ENCODE results near the gene GNB5.
A peak's percentile ranks its signal among the peaks of the same experiment; 100 is the strongest.

The GNB5 gene

DNA sequence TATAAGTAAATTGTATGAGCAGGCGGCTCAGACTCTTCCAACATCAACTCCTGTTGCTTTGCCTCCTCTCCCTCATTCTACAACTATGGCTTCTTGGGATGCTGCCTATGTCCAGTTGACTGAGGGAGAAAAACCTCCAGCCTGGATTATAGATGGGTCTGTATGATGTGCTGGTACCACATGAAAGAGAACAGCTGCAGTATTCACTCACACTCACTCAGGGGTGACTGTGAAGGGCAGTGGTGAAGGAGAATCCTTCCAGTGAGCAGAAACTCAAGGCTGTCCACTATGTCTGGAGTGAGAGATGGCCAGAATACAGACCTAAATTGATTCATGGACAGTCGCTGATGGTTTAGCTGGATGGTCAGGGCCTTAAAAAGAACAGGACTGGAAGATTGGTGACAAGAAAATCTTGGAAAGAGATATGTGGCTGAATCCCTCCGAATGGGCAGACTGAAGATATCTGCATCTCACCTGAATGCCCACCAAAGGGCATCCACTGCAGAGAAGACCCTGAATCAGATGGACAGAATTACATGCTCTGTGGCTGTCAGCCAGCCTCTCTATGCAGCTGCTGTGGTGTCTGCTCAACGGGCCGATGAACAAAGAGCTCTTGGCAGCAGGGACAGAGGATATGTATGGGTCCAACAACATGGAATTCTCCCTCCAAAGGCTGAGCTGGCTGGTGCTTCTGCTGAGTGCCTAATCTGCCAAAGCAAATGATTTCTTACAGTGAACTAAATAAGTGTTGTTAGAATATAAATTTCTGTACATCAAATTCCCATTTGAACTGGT lies 76.7 kb downstream of the GNB5 start:
- TF ChIP-seq, protein P1, sequence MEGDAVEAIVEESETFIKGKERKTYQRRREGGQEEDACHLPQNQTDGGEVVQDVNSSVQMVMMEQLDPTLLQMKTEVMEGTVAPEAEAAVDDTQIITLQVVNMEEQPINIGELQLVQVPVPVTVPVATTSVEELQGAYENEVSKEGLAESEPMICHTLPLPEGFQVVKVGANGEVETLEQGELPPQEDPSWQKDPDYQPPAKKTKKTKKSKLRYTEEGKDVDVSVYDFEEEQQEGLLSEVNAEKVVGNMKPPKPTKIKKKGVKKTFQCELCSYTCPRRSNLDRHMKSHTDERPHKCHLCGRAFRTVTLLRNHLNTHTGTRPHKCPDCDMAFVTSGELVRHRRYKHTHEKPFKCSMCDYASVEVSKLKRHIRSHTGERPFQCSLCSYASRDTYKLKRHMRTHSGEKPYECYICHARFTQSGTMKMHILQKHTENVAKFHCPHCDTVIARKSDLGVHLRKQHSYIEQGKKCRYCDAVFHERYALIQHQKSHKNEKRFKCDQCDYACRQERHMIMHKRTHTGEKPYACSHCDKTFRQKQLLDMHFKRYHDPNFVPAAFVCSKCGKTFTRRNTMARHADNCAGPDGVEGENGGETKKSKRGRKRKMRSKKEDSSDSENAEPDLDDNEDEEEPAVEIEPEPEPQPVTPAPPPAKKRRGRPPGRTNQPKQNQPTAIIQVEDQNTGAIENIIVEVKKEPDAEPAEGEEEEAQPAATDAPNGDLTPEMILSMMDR (IDR thresholded peaks at IDR 0.05; ENCODE audit: low read depth, low read length, missing control alignments): no peak
- no peak overlapping the region for H3K4me3 ChIP-seq (ENCODE audit: low read depth, low read length)
- no peak for DNase-seq (ENCODE audit: low read depth)

DNA sequence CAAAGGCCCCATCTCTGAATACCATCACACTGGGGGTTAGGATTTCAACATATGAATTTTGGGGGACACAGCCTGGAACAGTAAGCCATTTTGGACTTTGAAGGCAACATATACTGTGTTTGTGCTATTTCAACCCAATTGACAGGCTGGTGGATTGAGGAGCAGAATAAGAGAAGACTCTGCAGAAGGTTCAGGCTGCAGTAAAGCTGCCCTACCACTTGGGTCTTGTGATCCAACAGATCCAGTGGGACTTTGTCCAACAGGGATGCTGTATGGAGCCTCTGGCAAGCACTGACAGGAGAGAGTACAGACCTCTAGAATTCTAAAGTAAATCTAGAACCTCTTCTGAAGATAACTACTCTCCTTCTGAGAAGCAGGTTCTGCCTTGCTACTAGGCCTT lies 77.5 kb downstream of the GNB5 start:
- DNase-seq (ENCODE audit: low read depth): no peak
- H3K4me3 ChIP-seq (ENCODE audit: low read depth, low read length): no peak overlapping the region
- TF ChIP-seq, protein P1 (IDR thresholded peaks at IDR 0.05; ENCODE audit: low read depth, low read length, missing control alignments): peak; percentile 20

DNA sequence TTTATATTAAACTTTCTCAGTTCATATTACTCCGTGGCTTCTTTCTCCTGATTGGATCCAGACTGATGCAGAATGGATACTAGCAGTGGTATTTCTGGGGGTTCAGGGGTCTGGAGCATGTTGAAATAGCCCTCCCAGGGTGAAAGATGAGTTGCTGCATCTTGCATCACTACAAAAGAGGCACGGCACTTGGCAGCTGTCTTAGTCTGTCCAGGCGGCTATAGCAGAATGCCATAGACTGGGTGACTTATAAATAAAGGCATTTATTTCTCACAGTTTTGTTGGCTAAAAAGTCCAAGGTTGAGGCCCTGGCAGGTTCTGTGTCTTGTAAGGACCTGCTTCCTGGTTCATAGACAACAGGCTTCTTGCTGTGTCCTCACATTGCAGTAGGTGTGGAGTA lies 78.0 kb downstream of the GNB5 start:
- TF ChIP-seq, protein P1 (IDR thresholded peaks at IDR 0.05; ENCODE audit: low read depth, low read length, missing control alignments): no peak
- no peak for DNase-seq (ENCODE audit: low read depth)
- H3K4me3 ChIP-seq (ENCODE audit: low read depth, low read length): no peak overlapping the region

DNA sequence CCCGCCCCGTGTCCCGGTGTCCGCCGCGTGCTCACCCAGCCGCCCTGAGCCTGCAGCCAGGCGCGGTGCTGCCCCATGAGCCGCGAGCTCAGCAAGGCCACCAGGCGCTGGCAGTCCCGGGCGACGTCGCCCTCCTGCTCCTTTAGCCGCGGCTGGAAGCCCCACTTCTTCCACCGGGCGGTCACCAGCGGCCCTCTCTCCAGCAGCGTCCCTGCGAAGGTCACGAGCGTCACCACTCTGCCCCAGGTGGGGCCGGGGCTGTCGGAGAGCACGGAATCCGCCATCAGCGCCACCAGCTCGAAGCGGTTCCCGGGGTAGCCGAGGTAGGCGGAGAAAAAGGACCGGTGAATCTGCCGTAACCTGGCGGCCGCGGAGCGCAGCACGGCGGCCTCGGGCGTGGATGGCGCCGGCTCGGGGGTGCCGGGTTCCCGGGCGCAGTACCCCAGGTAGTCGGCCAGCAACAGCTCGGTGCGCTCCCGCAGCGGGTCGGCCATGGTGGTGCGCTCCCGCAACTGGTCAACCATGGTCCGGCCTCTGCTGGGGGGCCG lies 78.9 kb downstream of the GNB5 start:
- DNase-seq (ENCODE audit: low read depth): no peak
- H3K4me3 ChIP-seq (ENCODE audit: low read depth, low read length): peak overlapping the region; percentile 43
- TF ChIP-seq, protein P1 (IDR thresholded peaks at IDR 0.05; ENCODE audit: low read depth, low read length, missing control alignments): peak; percentile 9

DNA sequence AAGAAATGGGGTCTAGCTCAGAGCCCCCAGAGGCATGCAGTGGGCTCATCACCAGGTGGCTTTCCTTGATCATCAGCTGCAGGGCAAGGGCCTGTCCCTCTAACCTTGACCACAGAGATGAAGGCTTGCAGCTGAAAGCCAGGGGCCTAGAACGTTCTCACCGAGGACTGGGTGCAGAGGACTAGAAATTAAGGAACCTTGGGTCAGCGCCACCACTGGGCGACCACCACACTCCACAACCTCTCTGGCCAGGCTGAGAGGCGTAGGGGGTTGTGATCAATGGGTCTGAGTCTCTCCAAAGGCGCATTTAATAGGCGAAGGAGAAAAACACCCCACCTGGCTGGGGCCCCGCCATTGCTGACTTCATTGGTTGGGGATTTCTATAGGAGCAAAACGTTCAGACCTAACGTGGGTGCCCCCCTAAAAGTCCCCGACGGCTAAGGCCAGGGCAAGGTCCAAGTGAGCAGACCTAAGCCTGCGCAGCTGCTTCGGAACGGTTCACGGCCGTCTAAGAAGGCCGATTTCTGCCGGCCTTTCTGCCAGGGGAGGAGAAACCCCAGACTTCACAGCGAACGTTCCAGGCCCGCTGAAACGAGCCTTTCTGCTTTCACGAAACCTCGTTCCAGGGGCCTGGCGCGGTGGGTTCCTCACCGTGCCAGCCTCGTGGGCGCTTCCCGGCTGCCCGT lies 79.5 kb downstream of the GNB5 start:
- peak overlapping the region; percentile 43; the same call in 1 of the 2 replicates for H3K4me3 ChIP-seq (ENCODE audit: low read depth, low read length)
- no peak for DNase-seq (ENCODE audit: low read depth)
- TF ChIP-seq, protein P1 (IDR thresholded peaks at IDR 0.05; ENCODE audit: low read depth, low read length, missing control alignments): no peak

DNA sequence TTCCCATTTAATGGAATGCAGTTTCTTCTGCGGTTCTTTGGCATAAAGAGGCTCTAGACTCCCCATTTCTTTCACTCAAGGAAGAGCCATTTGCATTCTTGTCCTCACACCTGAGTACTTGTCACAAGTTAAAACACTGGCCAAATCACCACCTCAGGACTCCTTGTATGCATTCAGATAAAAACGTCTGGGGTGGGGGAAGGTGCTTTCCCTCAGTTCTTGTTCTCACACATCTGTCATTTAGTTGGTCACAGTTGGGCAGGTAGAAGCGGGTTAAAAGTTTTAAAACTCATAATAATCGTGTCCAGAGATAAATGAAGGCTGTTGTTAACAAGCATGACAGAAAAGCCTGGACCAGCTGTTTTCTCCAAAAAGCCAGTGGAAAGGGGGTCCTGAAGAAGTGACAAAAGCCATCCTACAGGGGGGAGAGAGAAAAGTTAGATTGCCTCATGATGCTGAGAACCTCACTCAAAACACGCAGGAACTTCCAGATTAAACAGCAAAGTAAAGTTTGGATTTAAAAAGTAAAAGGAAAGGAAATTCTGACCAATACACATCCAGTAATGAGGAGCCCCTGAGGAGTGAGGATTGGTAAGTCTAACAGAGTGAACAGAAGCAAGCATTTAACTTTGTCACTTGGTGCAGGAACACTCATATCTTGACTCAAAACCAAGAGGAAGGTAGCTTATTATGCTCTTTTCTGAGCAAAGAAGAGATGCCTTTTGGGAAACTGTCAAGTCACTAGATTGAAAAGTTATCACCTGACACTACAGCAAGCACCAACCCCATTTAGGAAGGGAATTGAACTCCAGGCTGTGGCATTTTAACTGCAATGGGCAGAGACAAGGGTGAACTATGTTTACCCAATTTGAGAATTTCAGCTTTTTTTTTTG lies 81.4 kb downstream of the GNB5 start:
- DNase-seq (ENCODE audit: low read depth): peak; percentile 52
- TF ChIP-seq, protein P1 (IDR thresholded peaks at IDR 0.05; ENCODE audit: low read depth, low read length, missing control alignments): no peak
- no peak overlapping the region; the same call in 1 of the 2 replicates for H3K4me3 ChIP-seq (ENCODE audit: low read depth, low read length)

Data from GM12864 (cell line).